ENCODE results near the gene GDAP2.
"Not testable (repeated sequence)": the region's sequence is repeated elsewhere in the genome, so short reads cannot be mapped to it uniquely, and the experiment has no call there.

Gene GDAP2

GRCh38 chr1:117902944-117903343 is 26.5 kb downstream of the GDAP2 start:
- DNase-seq (ENCODE audit: low read depth) = no peak

GRCh38 chr1:117899801-117900200 is 29.6 kb downstream of the GDAP2 start:
- DNase-seq (ENCODE audit: low read depth) = no peak

- peak; percentile 30 for DNase-seq (ENCODE audit: low read depth)
Measured at GRCh38 chr1:117897551-117897950, 31.9 kb downstream of the GDAP2 start.

- DNase-seq (ENCODE audit: low read depth) = peak; percentile 84
Measured at GRCh38 chr1:117895482-117896114, 33.8 kb downstream of the GDAP2 start.

GRCh38 chr1:117894078-117894477 is 35.3 kb downstream of the GDAP2 start:
- DNase-seq (ENCODE audit: low read depth) = no peak

GRCh38 chr1:117892512-117892911 is 36.9 kb downstream of the GDAP2 start:
- DNase-seq (ENCODE audit: low read depth) = no peak

GRCh38 chr1:117890452-117890851 is 39.0 kb downstream of the GDAP2 start:
- no peak for DNase-seq (ENCODE audit: low read depth)

GRCh38 chr1:117886101-117886795 is 43.2 kb downstream of the GDAP2 start:
- DNase-seq (ENCODE audit: low read depth) = peak; percentile 44

- no peak for DNase-seq (ENCODE audit: low read depth)
Measured at GRCh38 chr1:117883616-117884015, 45.8 kb downstream of the GDAP2 start.

GRCh38 chr1:117879284-117879683 is 50.1 kb downstream of the GDAP2 start:
- DNase-seq (ENCODE audit: low read depth) = no peak

GRCh38 chr1:117877823-117878222 is 51.6 kb downstream of the GDAP2 start:
- no peak for DNase-seq (ENCODE audit: low read depth)

GRCh38 chr1:117871013-117871412 is 58.4 kb downstream of the GDAP2 start:
- DNase-seq (ENCODE audit: low read depth) = no peak

- DNase-seq (ENCODE audit: low read depth) = no peak
Measured at GRCh38 chr1:117861694-117862093, 67.7 kb downstream of the GDAP2 start.

- DNase-seq (ENCODE audit: low read depth) = no peak
Measured at GRCh38 chr1:117860896-117861610, 68.4 kb downstream of the GDAP2 start.

GRCh38 chr1:117859901-117860300 is 69.5 kb downstream of the GDAP2 start:
- DNase-seq (ENCODE audit: low read depth) = no peak

- DNase-seq (ENCODE audit: low read depth) = no peak
Measured at GRCh38 chr1:117857418-117857817, 72.0 kb downstream of the GDAP2 start.

- DNase-seq (ENCODE audit: low read depth) = no peak
Measured at GRCh38 chr1:117852853-117853553, 76.4 kb downstream of the GDAP2 start.

GRCh38 chr1:117851687-117852086 is 77.7 kb downstream of the GDAP2 start:
- DNase-seq (ENCODE audit: low read depth) = no peak

GRCh38 chr1:117846674-117847425 is 82.6 kb downstream of the GDAP2 start:
- DNase-seq (ENCODE audit: low read depth) = no peak

GRCh38 chr1:117844478-117844877 is 84.9 kb downstream of the GDAP2 start:
- not testable (repeated sequence) for DNase-seq (ENCODE audit: low read depth)

- DNase-seq (ENCODE audit: low read depth) = no peak
Measured at GRCh38 chr1:117843791-117844190, 85.6 kb downstream of the GDAP2 start.

Measured in amniotic epithelial cell (primary cell).